Activated CD4-positive, CD25-positive, alpha-beta regulatory T cell treated with anti-CD3 and anti-CD28 coated beads, Interleukin-2, amount 50 U/mL, for 24 hours (primary cell): Measurements from ENCODE around the gene ALK.

ENCODE experiments used
- ATAC-seq, 2 donors: fragments of 150-1000 bp; cut with Tn5 transposase; one replicate each; pipeline ENCODE4 v1.10.0; 2021; ENCODE audit warnings: mild to moderate bottlenecking in 1 of 2, moderate library complexity in 1 of 2

ALK gene

DNA sequence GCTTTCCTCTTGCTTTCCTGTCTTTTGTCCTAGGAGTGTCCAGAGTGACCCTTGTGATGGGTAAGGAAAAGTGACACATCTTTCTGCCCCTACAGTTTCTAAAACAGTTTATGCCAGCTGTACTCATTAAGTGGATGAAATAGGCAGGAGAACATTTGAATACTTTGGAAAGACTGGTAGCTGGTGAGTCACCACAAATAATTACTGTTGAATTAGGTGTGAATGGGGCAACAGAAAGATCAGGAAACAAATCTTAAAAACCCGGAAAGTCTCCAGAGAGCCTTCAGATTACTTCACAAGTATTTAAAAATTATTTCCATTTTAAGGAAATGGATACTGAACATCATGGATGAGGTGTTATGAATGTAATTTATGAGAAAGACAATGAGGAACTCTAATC lies 527.7 kb downstream of the ALK start:
- ATAC-seq = no peak

DNA sequence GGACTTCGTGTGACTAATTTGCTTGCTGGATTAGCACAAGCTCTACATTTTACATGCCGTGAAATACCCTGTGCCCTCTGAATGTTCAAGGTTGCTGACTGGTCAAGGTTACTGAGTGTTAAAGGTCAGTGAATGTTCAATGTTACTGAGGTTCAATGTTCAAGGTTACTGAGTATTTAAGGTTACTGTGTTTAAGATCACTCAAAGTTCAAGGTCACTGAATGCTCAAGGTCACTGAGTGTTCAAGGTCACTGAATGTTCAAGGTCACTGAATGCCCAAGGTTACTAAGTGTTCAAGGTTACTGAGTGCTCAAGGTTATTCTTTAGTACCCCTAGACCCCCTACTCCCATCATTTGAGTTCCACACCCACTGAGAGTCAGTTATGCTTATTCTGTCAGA lies 528.6 kb downstream of the ALK start:
- no peak for ATAC-seq

DNA sequence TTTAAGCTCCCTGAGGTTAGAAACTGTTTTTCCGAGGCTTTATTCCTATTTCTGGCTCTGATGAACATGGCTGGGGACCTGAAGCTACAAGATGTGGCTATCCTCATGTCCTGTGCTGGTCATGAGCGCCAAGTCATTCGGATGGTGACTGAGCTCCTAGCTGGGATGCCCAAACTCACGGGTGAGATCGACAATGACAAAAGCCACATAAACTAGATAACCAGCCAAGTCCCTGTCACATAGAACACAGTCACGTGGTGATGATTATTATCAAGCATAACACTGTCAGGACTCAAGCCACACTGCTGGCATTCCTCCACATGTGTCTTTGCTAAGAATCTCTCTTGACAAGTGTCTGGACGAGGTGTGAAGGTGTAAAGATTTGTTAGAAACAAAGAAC lies 531.2 kb downstream of the ALK start:
- ATAC-seq = no peak

DNA sequence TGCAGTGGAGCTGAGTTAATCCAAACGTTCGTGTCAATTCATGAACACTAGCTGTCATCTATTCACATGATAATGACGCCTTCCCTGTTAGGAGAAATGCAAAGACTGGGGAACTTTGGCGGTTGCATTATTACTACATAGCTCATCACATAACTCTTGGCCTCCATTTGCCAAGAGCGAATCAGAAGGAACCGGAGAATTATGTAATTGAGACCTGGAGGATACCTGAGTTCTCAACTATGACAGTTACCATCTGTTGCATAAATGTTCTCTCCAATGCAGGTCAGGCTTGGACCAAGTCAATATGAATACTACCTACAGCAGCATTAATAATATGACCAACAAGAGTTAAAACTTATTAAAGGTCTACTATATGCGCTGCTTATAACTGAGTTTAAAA lies 531.7 kb downstream of the ALK start:
- ATAC-seq = no peak

DNA sequence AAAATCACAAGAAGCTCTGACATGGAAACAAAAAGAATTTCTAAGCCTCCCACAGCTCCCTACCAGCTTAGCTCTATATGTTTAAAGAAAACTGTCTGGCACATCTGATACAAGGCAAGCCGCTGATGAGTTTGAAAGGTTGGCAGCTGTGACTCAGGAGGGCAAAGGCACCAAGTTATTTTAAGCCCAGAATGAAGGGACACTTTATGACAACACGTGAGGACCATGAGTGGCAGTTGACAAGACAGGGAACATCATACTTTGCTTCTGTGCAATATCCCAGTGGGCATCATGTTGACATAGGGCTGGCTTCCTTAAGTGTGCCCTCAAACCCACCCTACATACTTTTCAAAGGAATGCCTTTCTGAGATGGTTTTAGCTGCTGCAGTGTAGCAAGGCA lies 533.3 kb downstream of the ALK start:
- no peak for ATAC-seq

DNA sequence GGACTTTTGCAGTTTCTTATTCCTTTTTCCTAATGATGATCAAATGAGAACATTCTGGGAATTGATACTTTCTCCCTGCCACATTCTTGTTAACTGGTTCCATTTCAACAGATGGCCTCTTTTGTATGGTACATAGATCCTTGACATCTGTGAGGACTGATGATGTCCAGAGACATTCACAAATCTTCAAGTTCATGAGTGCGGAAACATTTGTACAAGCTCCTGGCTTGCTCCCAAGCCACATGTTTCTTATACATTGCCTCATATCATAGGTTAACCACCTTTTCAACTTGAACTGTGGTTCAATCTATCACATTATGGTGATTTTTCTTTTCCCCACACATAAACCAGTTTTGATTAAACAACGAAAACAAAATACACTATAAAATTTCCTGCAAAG lies 538.9 kb downstream of the ALK start:
- no peak for ATAC-seq

DNA sequence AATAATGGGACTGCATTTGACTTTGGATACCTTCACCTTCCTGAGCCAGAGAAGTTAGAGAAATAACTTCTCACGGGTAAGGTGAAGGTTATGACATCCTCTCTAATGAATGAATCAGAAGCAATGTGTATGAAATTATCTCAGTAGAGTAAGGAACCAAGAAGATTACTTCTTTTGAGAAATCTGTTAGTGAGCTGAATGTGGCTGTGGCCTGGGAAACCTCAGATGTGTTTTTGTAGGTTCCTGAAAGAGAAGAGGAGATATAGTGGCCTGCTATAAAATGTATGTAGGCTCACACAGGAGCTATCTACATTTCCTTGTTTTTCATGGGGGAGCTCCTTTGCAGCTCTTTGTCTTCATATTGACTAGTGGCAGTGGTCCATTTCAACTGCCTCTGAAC lies 543.6 kb downstream of the ALK start:
- ATAC-seq = no peak

DNA sequence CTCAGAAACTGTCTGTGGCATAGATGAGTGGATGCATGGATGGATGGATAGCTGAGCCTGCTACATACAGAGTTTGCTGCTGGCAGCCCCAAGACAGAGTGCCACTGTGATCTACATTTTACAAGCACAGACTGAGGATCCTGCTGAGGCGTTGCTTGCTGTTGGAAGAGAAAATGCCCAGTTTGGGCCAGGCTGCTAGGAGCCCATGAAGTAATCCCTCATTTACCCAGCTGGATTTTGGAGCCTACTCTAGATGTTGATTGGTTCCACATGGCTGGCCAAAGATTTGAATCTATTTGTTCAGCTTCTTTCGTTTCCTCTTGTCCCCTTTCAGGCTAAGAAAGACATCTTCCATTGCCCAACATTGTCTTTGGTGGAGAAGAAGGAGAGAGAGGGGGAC lies 544.8 kb downstream of the ALK start:
- ATAC-seq = no peak

DNA sequence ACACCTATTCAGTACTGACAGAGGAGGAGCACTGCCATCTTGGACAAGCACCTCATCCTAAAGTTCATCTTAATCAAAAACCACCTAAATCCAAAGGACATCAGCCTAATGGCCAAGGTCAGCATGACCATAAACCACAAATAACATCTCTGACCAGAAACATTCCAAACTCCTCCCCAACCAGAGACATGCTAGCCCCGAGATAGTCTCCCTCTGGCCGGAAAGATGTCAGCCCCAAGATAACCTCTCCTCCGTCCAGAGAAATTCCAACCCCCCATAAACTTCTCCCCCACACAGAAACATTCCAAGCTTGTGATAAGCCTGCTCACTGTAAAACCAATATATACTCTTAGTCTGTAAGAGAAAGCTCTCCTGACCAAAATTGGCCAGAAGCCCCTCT lies 545.5 kb downstream of the ALK start:
- ATAC-seq = no peak

DNA sequence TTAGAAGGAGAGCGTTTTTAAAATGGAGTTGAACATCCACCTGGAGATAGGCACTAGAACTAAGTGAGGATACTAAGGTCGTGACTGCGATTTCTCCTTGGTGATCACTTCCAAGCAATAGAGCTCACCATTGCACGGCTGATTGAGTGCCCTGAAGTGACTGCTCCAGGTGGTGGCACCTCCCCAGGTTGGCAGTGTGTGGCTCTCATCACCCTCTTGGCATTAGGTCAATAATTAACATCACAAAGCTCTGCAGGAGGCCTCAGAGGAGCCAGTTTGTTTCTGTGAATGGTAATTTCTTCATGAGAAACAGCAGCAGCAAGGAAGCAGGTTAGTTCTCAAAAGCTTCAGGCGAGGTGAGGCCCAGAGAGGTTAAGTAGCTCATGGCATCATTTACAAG lies 546.6 kb downstream of the ALK start:
- no peak for ATAC-seq

DNA sequence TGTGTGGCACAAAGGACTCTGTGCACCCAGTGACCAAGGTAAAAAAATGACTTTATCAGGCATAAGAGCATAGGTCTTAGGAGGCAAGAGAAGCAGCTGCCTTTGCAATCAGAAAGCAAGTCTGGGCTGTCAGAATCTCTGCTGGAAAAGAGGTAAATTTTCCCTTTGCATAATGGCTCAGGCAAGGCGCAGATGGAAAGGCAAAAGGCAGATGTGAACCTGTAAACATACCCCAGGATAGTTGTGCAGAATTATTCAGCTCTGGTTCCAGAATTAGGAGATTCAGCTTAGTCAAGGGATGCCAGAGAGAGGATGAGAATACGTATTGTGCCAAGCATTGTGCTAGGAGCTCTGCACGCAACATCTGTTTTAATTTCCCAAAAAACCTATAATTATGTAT lies 547.5 kb downstream of the ALK start:
- no peak for ATAC-seq

DNA sequence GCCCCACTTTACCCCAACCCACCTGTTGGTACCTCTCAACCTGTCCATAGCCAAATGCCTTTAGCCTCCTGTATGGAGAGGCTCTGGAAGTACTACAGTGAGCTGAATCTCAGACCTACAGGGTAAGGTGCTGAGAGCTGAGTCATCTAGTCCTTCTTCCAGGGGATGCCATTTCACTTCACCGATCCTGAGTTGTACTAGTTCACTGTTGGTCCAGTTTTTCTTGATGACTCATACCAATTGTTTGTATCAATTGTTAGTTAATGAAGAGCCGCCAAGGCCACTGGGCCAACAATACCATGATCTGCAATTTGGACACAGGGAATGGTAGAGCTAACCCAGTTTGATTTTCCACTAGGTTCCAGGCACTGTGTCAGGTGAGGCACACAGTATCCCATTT lies 549.2 kb downstream of the ALK start:
- ATAC-seq = no peak

DNA sequence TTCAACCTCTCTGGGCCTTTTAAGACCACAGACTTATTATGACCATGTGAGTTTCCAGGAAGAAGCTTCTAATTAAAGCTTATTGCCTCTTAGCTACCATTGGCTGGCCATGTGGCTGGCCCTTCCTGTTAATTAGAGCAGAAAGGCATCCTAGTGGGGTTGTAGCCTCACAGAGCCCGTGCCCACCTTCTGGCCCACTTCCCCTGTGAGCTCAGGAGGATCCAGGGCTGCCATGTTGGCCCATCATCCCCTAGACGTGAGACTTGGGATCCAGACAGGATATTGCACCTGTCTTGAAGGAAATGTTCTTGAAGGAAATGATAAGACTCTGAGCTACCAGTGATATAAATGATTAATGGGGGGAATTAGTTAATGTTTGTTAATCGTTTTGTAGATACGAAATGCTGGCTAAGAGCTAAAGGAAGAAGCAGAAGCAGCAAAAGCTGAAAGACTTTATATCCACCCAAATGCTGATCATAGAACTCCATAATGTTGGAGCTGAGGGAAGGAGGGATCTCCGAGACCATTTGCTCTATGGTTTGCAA lies 550.7 kb downstream of the ALK start:
- ATAC-seq = no peak

DNA sequence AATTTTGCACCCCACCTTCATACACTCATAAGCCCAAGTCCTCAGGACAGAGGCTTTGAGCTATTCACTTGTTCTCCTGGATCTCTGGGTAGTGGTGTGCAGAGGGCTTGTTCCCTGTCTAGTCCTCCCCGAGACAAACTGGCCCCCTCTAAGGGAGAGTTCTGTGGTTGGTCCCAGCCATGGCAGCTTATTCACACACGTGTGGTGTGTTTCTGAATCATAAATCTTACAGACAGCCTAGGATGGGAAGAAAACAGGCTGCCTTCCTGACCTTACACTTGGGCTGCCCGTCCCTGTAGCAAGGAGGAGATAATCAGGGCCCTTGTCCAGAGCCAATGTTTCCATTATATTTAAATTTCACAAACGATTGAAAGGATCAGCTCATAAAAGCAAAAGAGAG lies 551.2 kb downstream of the ALK start:
- ATAC-seq = no peak

DNA sequence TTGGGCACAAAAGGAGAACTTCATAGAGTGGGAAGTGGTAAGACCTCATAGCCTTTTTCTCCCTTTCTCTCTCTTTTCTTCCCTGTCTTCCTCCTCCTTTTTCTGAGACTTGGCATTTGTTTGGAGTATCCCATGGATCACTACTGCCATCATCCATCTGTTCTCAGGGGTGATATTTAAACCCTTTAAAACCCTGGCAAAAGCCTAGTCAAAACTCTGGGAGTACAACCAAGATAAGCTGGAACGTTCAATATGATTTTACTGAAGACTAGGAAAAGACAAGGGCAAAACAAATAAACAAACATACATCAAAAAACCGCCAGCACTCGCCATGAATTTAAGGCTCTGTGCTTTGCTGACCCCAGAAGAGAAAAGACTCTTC lies 552.7 kb downstream of the ALK start:
- no peak for ATAC-seq

DNA sequence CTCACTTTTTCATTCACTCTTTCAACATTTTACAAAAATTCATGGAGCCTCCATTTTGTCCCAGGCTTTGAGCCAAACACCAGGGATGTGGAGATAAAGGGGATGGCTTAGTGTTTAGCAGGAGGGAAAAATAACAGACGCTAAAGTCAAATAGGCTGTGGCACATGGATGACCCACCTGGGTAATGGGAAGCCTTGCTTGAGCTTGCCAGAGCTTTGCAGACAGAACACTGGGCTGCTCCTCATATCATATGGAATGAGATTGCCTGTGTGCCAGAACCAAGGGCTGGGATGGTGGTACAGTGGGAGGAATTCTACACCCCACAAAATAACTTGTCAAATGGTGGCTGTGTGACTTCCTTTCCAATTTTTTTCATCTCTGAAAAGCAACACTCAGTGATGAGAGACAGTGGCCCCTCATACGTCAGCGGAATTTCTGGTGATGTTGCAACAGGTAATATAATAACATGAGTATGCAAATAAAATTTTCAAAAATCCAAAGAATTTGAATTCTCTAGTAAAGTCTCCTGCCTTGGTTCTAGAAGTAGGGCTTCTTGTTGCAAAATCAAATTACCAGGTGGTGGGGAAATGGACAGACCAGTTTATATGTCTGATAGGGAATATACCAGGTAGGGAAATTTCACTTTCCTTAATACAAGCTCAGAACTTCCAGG lies 553.3 kb downstream of the ALK start:
- ATAC-seq = no peak

DNA sequence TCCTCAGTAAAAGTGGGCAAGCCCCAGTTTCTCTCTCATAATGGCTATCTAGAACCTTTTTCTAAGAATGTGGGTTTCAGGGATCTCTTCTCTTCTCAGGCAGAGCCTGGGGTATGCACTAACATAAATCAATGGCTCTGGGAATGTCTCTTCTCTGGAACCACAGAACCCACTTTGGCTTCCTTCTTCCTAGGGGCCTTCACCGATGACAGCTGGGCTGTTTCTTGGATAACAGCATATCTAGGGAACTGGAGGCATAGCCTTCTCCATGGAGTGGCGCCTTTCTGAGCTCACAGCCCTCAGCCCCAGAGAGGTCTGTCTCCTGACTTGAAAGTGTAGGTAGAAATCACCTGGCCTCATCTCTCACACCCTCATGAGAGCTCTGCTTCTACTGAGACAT lies 558.3 kb downstream of the ALK start:
- no peak for ATAC-seq

DNA sequence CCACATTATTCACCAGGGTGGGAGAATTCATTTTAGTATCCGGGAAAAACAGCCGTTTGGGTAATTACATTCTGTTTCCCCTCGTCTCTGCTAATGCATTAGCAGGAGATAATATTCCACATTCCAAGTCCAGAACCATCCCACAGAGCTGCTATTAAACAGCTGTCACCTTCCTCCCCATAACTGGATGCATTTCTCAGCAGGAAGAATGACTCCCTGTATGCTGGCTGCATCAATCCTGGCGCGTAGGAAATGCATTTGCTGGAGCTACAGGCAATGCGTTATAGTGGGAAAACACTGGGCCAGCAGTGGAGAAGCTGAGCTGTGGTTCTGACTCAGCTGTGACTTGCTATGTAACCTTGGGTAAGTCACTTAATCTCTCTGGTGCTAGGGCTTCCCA lies 560.2 kb downstream of the ALK start:
- ATAC-seq = no peak

DNA sequence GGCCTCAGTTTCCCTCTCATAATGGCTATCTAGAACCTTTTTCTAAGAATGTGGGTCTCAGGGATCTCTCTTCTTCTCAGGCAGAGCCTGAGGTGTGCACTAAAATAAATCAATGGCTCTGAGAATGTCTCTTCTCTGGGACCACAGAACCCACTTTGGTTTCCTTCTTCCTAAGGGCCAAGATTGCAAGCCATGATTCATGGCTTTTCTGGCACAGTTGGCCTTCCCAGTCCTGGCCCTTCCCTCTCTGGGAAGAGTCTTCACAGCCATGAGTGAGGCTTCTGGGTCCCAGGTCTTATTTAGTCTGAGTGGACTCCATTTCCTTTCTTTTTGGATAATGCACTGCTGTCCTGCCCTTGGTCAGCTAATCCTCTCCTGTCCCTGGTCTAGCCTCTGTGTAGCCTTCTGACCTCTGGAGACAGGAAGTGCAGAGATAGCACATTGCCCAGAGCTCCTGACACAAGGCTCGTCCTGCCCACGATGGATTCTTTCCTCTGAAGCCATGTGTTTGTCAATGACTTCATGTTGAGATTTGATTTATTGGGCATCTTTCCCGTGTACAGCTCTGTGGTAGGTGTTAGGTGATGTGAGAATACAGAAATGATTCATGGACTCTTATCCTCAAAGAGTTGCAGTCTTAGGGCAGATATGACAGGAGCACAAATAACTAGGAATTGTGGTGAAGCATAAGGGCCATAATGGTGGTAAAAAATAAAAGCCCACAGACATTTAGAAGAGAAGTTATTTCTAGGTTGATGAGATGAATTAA lies 561.2 kb downstream of the ALK start:
- ATAC-seq = no peak

DNA sequence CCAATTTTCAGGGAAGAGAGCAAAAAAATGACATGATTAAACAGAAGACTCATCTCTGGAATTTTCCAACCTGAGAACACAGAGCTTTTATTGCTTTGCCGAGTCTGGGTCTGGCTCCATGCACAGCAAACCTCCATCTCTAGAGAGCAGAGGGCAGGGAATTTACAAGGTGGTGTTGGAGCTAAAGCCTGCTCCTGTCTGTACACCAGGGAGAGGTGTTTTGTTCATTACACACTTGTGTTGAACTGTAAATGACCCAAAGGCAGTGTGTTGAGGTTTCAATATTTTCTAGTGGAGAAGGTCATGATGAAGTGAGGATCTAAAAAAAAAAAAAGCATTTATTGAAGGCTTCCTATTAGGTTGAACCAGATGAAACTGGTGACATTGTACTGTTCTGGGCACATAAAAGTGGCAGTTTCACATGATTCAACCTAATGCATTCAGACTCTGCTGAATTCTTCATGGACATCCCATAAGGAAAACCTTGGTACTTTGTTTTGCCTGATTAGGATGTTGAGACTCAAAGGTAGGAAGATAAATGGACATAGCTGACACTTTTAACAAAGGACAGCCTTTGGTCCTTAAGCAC lies 567.9 kb downstream of the ALK start:
- no peak for ATAC-seq

DNA sequence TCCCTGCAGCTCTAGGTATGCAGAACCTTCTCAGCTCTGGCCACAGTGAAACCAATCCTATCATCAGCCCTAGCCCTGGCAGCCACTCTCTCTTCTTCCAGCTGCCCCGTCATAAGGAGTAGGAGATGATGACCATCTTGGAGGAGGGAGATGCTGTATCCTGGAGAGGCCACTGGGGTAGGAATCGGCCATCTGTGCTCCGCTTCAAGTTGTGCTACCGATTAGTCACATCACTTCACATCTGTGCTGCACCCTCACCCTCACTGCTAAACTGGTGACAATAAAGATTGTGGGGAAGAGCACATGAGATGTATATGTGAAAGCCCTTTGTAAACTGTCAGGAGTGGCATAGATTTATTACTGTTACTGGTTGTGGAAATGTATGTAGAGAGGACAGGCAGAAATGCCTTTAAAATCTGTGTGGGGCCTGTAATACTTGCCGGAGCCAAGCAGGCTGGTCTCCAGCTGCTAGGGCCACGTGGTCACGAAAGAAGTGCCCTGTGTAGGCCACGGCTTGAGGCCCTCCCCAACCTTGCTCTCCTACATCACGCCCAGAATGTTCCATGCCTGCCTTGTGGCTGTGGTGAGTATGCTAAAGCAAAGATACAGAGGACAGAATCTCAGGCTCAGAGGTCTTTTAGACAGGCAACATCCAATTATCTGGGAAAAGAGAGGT lies 569.3 kb downstream of the ALK start:
- no peak for ATAC-seq

DNA sequence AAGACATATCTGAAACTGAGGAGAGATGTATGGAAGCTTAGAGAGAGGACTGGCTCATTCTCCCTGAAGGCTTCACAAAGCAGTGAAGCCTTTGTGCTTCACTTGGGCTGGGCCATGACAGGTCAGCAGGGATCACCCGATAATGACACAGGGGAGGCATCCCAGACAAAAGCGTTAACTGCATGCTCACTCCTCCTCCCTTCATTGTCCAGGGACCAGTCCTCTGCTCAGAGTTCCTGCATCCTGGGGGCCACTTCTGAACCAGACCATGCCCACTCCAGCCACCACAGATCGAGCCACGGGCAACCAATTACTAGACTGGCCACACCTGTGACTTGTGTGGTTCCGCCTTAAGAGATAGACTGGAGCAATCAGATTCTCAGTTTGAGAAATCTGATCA lies 570.1 kb downstream of the ALK start:
- no peak for ATAC-seq

DNA sequence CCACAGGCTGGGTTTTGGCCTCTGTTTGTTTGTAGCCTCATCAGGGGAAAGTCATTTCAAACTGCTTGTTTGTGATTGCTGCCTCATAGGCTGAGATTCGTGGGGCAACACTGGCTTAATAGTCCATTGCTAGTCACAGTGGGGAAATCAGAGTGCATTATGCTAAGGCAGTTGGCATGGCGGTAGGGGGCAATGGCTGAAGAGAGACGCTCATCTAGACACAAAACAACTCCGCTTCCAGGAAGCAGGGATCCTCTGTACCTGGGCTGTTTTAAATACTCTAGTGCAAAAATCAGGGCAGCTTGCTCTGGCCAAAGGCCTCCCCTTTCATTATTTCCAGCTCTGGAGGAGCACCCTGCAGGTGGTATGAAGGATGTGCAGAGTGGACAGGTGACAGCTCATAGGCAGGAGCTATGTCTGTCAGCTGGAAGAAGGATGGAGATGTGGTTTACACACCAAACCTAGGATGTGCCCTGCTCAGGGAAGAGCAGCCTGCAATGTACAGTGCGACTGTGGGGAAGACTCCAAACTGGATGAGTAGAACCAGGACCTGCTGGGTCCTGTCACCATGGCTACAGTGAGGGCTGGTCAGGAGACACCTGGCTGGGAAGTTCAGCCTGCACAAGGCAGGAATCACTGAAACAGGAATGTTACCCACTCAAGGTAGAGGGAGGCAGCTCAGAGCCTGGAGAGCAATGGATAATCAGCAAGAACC lies 571.9 kb downstream of the ALK start:
- ATAC-seq = no peak
